ENCODE results near the gene OR14A2. TPM values are rescaled to one million over a fixed set of nuclear protein-coding genes. Genes with fewer than 3 reads are reported as not detected.

The OR14A2 gene
- polyA plus RNA-seq, 1 donor from 2014 or later: not detected

GRCh38 chr1:247680171-247680570 is 67.8 kb downstream of the OR14A2 start:
- H3F3A ChIP-seq (ENCODE audit: insufficient read depth, low read length, poor library complexity, severe bottlenecking): no peaks in the 10 kb centered on the region
- H3K9ac ChIP-seq (ENCODE audit: low read length): no peak overlapping the region
- no peaks in the 10 kb centered on the region for H3K27me3 ChIP-seq (ENCODE audit: insufficient read depth, low read depth, low read length)
- no peaks in the 10 kb centered on the region for H3K79me2 ChIP-seq (replicated peaks; ENCODE audit: insufficient read depth, low read length)
- H3K36me3 ChIP-seq (ENCODE audit: insufficient read depth, low read length): no peaks in the 10 kb centered on the region
- H3K9me2 ChIP-seq (ENCODE audit: insufficient read depth, low read length): no peaks in the 10 kb centered on the region
- H4K20me1 ChIP-seq (ENCODE audit: insufficient read depth): no peaks in the 10 kb centered on the region
- no peak overlapping the region for H3K4me2 ChIP-seq (ENCODE audit: low read length)
- no peak overlapping the region for H3K4me3 ChIP-seq (ENCODE audit: low read length)
- no peak overlapping the region for H3K27ac ChIP-seq (ENCODE audit: low read length)
- no peak overlapping the region for H2AFZ ChIP-seq (ENCODE audit: low read depth, low read length)
- no peak for TF ChIP-seq SMC3 (conservative IDR thresholded peaks at IDR 0.05; ENCODE audit: poor library complexity)
- TF ChIP-seq TAF1 (IDR thresholded peaks at IDR 0.05; ENCODE audit: low read depth): no peak
- TF ChIP-seq, protein P1, sequence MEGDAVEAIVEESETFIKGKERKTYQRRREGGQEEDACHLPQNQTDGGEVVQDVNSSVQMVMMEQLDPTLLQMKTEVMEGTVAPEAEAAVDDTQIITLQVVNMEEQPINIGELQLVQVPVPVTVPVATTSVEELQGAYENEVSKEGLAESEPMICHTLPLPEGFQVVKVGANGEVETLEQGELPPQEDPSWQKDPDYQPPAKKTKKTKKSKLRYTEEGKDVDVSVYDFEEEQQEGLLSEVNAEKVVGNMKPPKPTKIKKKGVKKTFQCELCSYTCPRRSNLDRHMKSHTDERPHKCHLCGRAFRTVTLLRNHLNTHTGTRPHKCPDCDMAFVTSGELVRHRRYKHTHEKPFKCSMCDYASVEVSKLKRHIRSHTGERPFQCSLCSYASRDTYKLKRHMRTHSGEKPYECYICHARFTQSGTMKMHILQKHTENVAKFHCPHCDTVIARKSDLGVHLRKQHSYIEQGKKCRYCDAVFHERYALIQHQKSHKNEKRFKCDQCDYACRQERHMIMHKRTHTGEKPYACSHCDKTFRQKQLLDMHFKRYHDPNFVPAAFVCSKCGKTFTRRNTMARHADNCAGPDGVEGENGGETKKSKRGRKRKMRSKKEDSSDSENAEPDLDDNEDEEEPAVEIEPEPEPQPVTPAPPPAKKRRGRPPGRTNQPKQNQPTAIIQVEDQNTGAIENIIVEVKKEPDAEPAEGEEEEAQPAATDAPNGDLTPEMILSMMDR (IDR thresholded peaks at IDR 0.05; ENCODE audit: poor library complexity, severe bottlenecking): no peak
- TF ChIP-seq MXI1 (conservative IDR thresholded peaks at IDR 0.05; ENCODE audit: poor library complexity, severe bottlenecking): no peak
- TF ChIP-seq RAD21 (conservative IDR thresholded peaks at IDR 0.05): no peak
- no peak for TF ChIP-seq POLR2AphosphoS5 (IDR thresholded peaks at IDR 0.05)
- TF ChIP-seq, protein P2, sequence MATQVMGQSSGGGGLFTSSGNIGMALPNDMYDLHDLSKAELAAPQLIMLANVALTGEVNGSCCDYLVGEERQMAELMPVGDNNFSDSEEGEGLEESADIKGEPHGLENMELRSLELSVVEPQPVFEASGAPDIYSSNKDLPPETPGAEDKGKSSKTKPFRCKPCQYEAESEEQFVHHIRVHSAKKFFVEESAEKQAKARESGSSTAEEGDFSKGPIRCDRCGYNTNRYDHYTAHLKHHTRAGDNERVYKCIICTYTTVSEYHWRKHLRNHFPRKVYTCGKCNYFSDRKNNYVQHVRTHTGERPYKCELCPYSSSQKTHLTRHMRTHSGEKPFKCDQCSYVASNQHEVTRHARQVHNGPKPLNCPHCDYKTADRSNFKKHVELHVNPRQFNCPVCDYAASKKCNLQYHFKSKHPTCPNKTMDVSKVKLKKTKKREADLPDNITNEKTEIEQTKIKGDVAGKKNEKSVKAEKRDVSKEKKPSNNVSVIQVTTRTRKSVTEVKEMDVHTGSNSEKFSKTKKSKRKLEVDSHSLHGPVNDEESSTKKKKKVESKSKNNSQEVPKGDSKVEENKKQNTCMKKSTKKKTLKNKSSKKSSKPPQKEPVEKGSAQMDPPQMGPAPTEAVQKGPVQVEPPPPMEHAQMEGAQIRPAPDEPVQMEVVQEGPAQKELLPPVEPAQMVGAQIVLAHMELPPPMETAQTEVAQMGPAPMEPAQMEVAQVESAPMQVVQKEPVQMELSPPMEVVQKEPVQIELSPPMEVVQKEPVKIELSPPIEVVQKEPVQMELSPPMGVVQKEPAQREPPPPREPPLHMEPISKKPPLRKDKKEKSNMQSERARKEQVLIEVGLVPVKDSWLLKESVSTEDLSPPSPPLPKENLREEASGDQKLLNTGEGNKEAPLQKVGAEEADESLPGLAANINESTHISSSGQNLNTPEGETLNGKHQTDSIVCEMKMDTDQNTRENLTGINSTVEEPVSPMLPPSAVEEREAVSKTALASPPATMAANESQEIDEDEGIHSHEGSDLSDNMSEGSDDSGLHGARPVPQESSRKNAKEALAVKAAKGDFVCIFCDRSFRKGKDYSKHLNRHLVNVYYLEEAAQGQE (IDR thresholded peaks at IDR 0.05; ENCODE audit: borderline replicate concordance): no peak
- TF ChIP-seq EP300 (conservative IDR thresholded peaks at IDR 0.05; ENCODE audit: poor library complexity, severe bottlenecking): no peak
- TF ChIP-seq EZH2 (IDR thresholded peaks at IDR 0.05; ENCODE audit: borderline replicate concordance, insufficient read depth, low read length, poor library complexity, severe bottlenecking): no peak
- no peaks in the 10 kb centered on the region for H3K9me3 ChIP-seq (ENCODE audit: low read length)

DNA sequence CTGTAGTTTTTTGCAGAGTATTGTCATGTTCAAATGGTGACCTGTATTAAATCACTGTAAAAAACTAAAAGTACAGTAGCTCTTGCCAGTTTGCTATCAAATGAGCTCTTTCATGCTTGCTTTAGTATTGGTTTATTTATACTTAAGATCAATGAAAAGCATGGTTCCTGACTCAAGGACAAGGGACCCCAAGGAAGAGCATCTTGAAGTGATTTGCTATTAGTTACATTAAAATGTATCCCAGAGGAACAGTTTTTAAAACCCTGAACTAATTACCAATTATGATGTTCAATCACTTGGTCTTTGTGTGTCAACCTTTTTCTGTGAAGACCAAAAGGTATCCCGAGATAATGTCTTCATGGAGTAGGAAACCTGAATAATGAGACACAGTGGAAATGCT is 68.3 kb downstream of the OR14A2 start, which contains the start of gene OR13G1:
TSS of gene OR13G1 (minus strand) at position 101 of the 400 bp plus-strand sequence. CDS start 6,698 bp downstream, outside the sequence.
- H3K27ac ChIP-seq (ENCODE audit: low read length): no peak within 1 kb of the TSS
- H3F3A ChIP-seq (ENCODE audit: insufficient read depth, low read length, poor library complexity, severe bottlenecking): no peaks in the 10 kb centered on the region
- no peak within 1 kb of the TSS for H3K4me2 ChIP-seq (ENCODE audit: low read length)
- H3K9ac ChIP-seq (ENCODE audit: low read length): no peak within 1 kb of the TSS
- TF ChIP-seq TAF1 (IDR thresholded peaks at IDR 0.05; ENCODE audit: low read depth) (no peak), EP300 (conservative IDR thresholded peaks at IDR 0.05; ENCODE audit: poor library complexity, severe bottlenecking) (no peak), MXI1 (conservative IDR thresholded peaks at IDR 0.05; ENCODE audit: poor library complexity, severe bottlenecking) (no peak), SMC3 (conservative IDR thresholded peaks at IDR 0.05; ENCODE audit: poor library complexity) (no peak), EZH2 (IDR thresholded peaks at IDR 0.05; ENCODE audit: borderline replicate concordance, insufficient read depth, low read length, poor library complexity, severe bottlenecking) (no peak), RAD21 (conservative IDR thresholded peaks at IDR 0.05) (no peak), POLR2AphosphoS5 (IDR thresholded peaks at IDR 0.05) (no peak)
- TF ChIP-seq, protein P1 (IDR thresholded peaks at IDR 0.05; ENCODE audit: poor library complexity, severe bottlenecking): no peak
- TF ChIP-seq, protein P2 (IDR thresholded peaks at IDR 0.05; ENCODE audit: borderline replicate concordance): no peak
- H2AFZ ChIP-seq (ENCODE audit: low read depth, low read length): no peak within 1 kb of the TSS
- no peaks in the 10 kb centered on the region for H3K9me2 ChIP-seq (ENCODE audit: insufficient read depth, low read length)
- H3K27me3 ChIP-seq (ENCODE audit: insufficient read depth, low read depth, low read length): no peaks in the 10 kb centered on the region
- no peaks in the 10 kb centered on the region for H3K79me2 ChIP-seq (replicated peaks; ENCODE audit: insufficient read depth, low read length)
- no peak within 1 kb of the TSS for H3K4me3 ChIP-seq (ENCODE audit: low read length)
- H3K9me3 ChIP-seq (ENCODE audit: low read length): no peaks in the 10 kb centered on the region
- no peaks in the 10 kb centered on the region for H4K20me1 ChIP-seq (ENCODE audit: insufficient read depth)
- H3K36me3 ChIP-seq (ENCODE audit: insufficient read depth, low read length): no peaks in the 10 kb centered on the region

All from neural cell (in vitro differentiated cells).